ENCODE measurements around the gene BIRC2.
"Not testable (repeated sequence)": the region's sequence is repeated elsewhere in the genome, so short reads cannot be mapped to it uniquely, and the experiment has no call there.

Gene BIRC2

GRCh38 chr11:102323542-102324251, 23.3 kb upstream of the BIRC2 start:
- DNase-seq, result no peak

DNA sequence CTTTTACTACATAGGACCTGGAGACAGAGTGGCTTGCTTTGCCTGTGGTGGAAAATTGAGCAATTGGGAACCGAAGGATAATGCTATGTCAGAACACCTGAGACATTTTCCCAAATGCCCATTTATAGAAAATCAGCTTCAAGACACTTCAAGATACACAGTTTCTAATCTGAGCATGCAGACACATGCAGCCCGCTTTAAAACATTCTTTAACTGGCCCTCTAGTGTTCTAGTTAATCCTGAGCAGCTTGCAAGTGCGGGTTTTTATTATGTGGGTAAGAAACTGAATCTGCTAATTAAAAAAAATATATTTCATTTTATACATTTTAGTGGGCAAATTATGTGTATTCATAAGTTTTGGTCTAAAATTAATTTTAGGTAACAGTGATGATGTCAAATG, 21.9 kb upstream of the BIRC2 start:
- DNase-seq, result no peak

GRCh38 chr11:102328748-102329147, 18.3 kb upstream of the BIRC2 start:
- no peak for DNase-seq

- DNase-seq, result no peak
Measured at GRCh38 chr11:102330231-102330630, 16.8 kb upstream of the BIRC2 start.

GRCh38 chr11:102331341-102331740, 15.7 kb upstream of the BIRC2 start:
- DNase-seq, result no peak

- no peak for DNase-seq
Measured at GRCh38 chr11:102332611-102332994, 14.4 kb upstream of the BIRC2 start.

DNA sequence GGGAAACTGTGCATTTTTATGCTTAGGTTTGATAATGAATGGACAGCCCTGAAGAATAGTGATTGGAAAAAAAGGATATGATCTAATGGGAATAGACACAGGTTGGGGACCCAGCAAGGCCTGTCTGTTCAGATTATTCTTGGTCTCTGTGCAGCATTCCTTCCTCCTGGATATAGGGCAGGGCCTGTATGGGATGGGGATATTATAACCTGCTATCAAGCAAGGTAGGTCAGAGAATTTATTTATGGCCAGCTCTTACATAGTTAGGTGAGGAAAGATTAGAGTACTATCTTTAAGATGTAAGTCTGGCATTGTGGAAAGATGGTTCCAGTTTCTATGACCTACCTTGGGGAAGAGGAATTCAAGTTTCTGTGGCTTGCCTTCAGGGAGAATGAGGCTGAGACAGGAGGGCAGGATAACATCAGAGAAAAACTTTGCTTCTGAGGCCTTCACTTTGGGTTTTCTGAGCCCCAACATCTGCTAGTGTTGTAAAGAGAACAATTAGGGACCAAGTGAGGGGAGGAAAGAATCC, 8.5 kb upstream of the BIRC2 start:
- no peak for DNase-seq

GRCh38 chr11:102341311-102341710, 5.7 kb upstream of the BIRC2 start:
- DNase-seq, result not testable (repeated sequence)

DNA sequence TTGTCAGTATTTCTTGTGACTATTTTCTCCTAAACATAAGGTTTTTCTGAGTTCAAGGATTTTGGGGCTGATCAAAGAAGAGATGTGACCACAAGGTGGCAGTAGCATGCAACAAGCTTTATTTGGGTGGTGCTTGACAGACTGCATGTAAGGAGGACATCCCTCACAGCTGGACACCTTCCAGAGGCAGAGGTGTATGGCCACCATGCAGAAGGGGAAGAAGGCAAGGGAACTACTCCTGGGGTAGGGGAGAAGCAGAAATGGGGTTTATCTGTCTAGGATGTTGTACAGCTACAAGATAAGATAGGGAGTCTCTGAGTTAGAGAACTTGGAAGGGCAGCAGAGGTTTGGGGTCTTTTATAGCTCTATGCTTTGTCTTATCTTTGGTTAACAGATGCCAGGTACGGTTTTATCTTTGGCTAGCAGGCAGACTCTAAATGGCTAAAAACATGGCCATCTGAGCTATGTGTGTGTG, 5.1 kb upstream of the BIRC2 start:
- no peak for DNase-seq

DNA sequence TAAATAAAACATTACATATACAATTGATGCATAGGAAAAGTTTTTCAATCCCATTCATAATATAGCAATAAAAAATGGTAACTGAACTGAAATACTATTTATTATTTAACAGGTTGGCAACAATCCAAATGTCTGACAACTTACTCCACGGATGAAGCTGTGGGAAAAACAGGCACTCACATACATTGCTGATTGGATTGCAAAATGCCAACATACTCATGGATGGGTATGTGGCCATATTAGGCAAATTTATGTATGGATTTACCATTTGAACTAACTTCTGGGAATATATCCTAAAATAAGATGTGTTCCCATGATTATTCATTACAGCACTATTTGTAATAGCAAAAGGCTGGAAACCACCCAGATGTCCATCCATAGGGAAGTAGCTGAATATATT, 3.2 kb upstream of the BIRC2 start:
- no peak for DNase-seq

DNA sequence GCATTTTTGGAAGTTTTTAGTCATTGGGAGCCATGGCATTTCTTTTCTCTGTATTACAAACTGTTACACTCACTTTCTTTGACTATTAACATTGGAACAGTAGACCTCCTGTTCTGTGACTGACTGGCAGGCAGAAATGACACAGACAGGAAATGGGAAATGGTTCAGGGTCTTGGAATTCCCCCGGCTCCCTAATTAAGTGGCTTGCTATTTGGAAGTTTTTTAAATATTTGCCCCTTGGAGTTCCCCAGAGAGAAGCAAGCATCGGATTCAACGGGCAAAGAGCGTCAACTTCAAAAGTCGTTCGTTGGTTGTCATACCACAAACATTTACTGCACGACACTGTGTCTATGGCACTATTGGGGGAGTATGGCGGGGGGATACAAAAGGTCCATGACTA, 1.1 kb upstream of the BIRC2 start:
- no peak for DNase-seq

GRCh38 chr11:102346456-102346747, 612 bp upstream of the BIRC2 start:
- no peak for DNase-seq

- DNase-seq, result no peak
Measured at GRCh38 chr11:102347462-102348370, 702 bp downstream of the BIRC2 start.

GRCh38 chr11:102357116-102357515, 10.1 kb downstream of the BIRC2 start:
- no peak for DNase-seq

- DNase-seq, result no peak
Measured at GRCh38 chr11:102359372-102359771, 12.4 kb downstream of the BIRC2 start.

DNA sequence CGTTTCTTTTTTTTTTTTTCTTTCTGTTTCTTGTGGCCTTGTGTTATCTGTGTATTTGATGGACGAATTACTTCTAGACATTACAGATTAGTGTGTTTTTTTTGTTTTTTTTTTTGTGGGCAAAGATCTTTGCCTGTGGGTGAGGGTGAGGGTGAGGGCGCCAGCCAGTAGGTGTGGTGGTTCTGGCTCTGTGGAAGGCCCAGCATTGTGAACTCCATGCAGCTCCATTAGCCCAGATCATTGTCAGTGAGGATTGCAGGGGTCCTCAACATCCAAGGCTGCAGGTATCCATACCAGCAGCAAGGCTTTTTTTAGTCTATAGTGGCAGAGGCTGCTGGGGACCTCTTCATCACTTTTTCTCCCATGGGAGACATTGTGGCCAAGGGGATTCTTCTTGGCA, 13.7 kb downstream of the BIRC2 start:
- no peak for DNase-seq

GRCh38 chr11:102361086-102362031, 14.3 kb downstream of the BIRC2 start:
- DNase-seq, result no peak

DNA sequence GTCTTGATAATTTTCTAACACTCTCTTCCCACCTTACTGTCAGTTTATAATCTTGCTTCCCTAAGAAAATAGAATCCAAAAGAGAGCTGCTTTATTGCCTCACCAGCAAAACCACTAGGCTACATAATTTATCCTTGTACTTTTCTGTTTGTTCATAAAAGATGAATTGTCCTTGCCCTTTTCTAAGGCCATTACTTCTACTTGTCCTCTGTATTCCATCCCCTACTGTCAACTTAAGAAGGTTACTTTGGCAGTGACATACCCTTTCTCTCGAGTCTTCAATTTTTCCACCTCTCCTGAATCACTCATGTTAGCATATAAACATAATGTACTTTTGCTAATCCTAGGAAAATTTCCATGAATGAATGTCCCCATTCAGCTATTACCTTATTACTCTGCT, 18.0 kb downstream of the BIRC2 start:
- no peak for DNase-seq

DNA sequence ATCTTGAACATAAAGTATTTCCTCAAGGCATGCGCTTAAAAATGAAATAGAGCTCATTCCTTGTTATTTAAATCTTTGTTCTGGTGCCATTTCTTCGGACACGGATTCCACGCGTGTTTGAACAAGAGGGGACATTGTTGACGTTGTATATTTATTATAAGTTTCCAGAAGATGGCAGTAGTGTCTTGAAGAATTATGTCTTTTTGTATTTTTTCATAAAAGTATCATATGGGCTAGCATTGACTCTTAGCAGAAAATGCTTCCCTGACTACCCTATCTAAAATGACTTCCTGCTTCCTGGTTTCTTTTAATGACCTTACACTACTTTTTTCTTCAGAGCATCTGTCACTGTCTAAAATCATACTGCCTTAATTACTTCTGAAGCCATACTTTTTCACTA, 20.4 kb downstream of the BIRC2 start:
- no peak for DNase-seq

DNA sequence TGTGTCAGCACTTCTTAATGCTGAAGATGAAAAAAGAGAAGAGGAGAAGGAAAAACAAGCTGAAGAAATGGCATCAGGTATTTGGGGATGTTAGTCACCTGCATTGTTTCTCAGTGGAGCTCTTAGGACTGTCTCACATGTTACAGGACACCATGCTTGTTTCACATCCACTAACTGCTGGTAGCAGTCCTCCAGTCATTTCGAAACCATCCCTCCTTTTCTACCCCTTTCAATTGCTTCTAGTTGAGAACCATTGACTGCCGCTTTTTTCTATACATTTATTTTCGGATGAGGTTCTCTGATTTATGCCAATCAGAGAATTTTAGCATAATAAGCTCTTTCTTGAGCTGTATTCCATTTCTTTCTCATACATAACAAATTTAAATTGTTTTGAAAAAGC, 21.5 kb downstream of the BIRC2 start:
- no peak for DNase-seq

GRCh38 chr11:102374633-102375424, 27.8 kb downstream of the BIRC2 start:
- not testable (repeated sequence) for DNase-seq
